Astrocyte (in vitro differentiated cells and primary cell): ENCODE results near the gene RBM23. TPM values are rescaled to one million over a fixed set of nuclear protein-coding genes. Genes with fewer than 3 reads are reported as not detected.

Experiments used
- DNase-seq: peaks from one replicate; pipeline ENCODE4 v3.0.0-alpha.2; 2010; ENCODE audit warnings: low read depth
- FAIRE-seq: peaks from 2 replicates; lab custom pipeline; 2011; peaks lifted over from hg19 to GRCh38; lab: Jason Lieb, UNC
- H2AFZ ChIP-seq: 2 replicates; pipeline ENCODE4 v1.6.0; 2012; ENCODE audit warnings: low read depth, low read length, inconsistent platforms
- H3K27ac ChIP-seq: 2 replicates; pipeline ENCODE4 v1.5.1; 2011; ENCODE audit warnings: low read depth, low read length, inconsistent platforms
- H3K27me3 ChIP-seq: 2 replicates; pipeline ENCODE4 v1.6.0; 2011; ENCODE audit warnings: low read length, inconsistent platforms; ENCODE audit not compliant: insufficient read depth
- H3K36me3 ChIP-seq: 2 replicates; pipeline ENCODE4 v1.5.1; 2011; ENCODE audit warnings: low read length, inconsistent platforms; ENCODE audit not compliant: insufficient read depth
- H3K4me1 ChIP-seq: 2 replicates; pipeline ENCODE4 v1.5.1; 2011; ENCODE audit warnings: low read length, inconsistent platforms; ENCODE audit not compliant: insufficient read depth
- H3K4me2 ChIP-seq: 2 replicates; pipeline ENCODE4 v1.6.0; 2012; ENCODE audit warnings: low read length, inconsistent platforms
- H3K4me3 ChIP-seq: 2 replicates; pipeline ENCODE4 v1.5.1; 2011; ENCODE audit warnings: low read depth, mild to moderate bottlenecking, low read length, inconsistent platforms; ENCODE audit not compliant: insufficient read depth
- H3K79me2 ChIP-seq: 2 replicates; pipeline ENCODE4 v1.6.0; 2012; ENCODE audit warnings: mild to moderate bottlenecking, low read length, inconsistent platforms; ENCODE audit not compliant: insufficient read depth
- H3K9ac ChIP-seq: 2 replicates; pipeline ENCODE4 v1.6.0; 2012; ENCODE audit warnings: mild to moderate bottlenecking, low read length, inconsistent platforms
- H3K9me3 ChIP-seq: 2 replicates; pipeline ENCODE4 v1.5.1; 2012; ENCODE audit warnings: low read depth, mild to moderate bottlenecking, low read length, inconsistent platforms; ENCODE audit not compliant: insufficient read depth
- H4K20me1 ChIP-seq: 2 replicates; pipeline ENCODE4 v1.6.0; 2012; ENCODE audit warnings: low read length, inconsistent platforms; ENCODE audit not compliant: insufficient read depth
- H3K27ac Mint-ChIP-seq: one replicate; pipeline ENCODE4 v1.8.0; 2021; ENCODE audit warnings: mild to moderate bottlenecking, mixed read lengths; ENCODE audit not compliant: unreplicated experiment
- H3K27me3 Mint-ChIP-seq: one replicate; pipeline ENCODE4 v1.8.0; 2021; ENCODE audit warnings: low read depth, mixed read lengths; ENCODE audit not compliant: unreplicated experiment
- H3K36me3 Mint-ChIP-seq: one replicate; pipeline ENCODE4 v1.8.0; 2021; ENCODE audit warnings: low read depth, mixed read lengths; ENCODE audit not compliant: unreplicated experiment
- H3K4me1 Mint-ChIP-seq: one replicate; pipeline ENCODE4 v1.8.0; 2021; ENCODE audit warnings: low read depth, mixed read lengths; ENCODE audit not compliant: unreplicated experiment
- H3K4me3 Mint-ChIP-seq: one replicate; pipeline ENCODE4 v1.8.0; 2021; ENCODE audit warnings: mild to moderate bottlenecking, moderate library complexity, mixed read lengths; ENCODE audit not compliant: unreplicated experiment
- H3K9me3 Mint-ChIP-seq: one replicate; pipeline ENCODE4 v1.8.0; 2021; ENCODE audit warnings: mild to moderate bottlenecking, mixed read lengths; ENCODE audit not compliant: unreplicated experiment
- CTCF ChIP-seq: IDR thresholded peaks from 2 replicates; pipeline ENCODE4 v1.5.1; 2011; ENCODE audit warnings: low read depth, mild to moderate bottlenecking, inconsistent platforms, low read length, moderate library complexity; ENCODE audit not compliant: insufficient read depth
- EZH2 ChIP-seq: IDR thresholded peaks from 2 replicates; pipeline ENCODE4 v1.6.1; 2012; ENCODE audit warnings: mild to moderate bottlenecking, low read length, inconsistent platforms; ENCODE audit not compliant: insufficient read depth
- total RNA-seq: library from RNA; stranded (reverse); gene quantifications from 2 replicates; pipeline ENCODE4 v1.2.1, GENCODE V29; 2021

RBM23 gene
- total RNA-seq, 1 donor from 2014 or later, result 49.3 TPM

DNA sequence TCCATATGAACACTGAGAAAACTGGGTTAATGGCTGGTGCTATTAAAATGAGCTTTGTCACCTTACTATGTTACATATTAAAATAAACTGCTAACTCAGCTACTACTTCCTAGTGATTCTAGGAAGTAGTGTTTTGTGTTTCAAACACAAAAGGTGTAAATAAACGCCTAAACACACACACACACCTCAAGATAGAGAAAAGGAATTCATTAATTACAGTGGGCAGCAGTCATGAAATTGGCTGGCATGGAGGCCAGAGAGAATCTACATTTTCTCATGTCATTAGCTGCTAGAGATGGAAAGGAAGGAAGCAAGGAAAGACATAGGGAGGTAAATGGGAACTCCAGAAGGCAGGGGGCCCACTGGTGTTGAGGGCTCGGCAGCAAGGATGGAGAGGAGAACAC, 11.0 kb upstream of the RBM23 start:
- H3K27ac ChIP-seq, result peak overlapping the region; percentile 55

DNA sequence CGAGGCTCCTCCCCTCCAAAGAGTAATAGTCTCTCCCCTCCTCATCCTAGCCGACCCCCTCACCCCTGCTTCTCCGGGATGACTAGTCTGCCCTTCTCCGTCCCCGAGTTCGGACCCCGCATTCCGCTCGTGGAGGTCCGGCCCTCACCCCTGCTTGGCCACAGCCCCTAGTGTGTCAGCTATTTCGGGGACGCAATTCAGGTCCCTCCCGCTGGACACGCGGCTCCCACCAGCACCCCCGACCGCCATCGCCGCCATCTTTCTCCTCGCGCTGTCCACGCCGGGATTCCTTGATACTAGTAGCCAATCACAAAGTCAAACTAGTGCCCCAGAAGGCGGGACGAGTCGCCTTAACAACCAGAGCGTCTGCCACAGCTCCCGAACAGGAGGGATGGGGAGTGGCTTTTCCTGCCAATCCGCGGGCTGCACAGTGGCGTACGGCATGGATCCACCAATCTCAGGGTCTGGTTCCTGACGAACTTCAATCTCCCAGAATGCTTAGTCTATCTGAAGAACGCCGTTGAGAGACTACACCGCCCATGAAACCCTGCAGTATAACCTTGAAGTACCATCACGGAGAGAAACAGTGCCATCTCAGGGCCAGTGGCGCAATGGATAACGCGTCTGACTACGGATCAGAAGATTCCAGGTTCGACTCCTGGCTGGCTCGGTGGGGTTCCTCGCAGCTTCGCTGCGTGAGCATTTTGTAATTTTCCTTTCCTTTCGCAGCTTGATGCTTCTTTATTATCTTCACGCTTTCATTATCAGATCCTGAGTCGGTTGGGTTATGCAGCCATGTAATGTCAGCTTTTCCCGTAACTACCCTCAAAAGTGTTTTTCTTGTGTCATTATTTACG, 10.4 kb upstream of the RBM23 start, which contains the start of gene PRMT5:
Gene PRMT5, minus strand, starts transcription at position 273 of the 857 bp plus-strand sequence. Its CDS starts 15 bp downstream, at position 258.
- DNase-seq (peak; percentile 99), FAIRE-seq (peak; percentile 43)
- no peak within 1 kb of the TSS for H3K27ac Mint-ChIP-seq
- peak within 1 kb of the TSS; percentile 99 for H3K4me2 ChIP-seq
- no peaks in the 10 kb centered on the region for H3K9me3 ChIP-seq
- TF ChIP-seq CTCF (no peak), EZH2 (no peak)
- H3K4me1 Mint-ChIP-seq, result peaks cover 5% of the 10 kb centered on the region
- H2AFZ ChIP-seq, result peak within 1 kb of the TSS; percentile 90
- H3K4me3 Mint-ChIP-seq, result no peak within 1 kb of the TSS
- H3K79me2 ChIP-seq, result peaks cover 30% of the 10 kb centered on the region
- H3K4me1 ChIP-seq, result peaks cover 16% of the 10 kb centered on the region
- no peaks in the 10 kb centered on the region for H3K27me3 Mint-ChIP-seq
- peak within 1 kb of the TSS; percentile 90 for H3K27ac ChIP-seq
- peaks cover 11% of the 10 kb centered on the region for H3K36me3 Mint-ChIP-seq
- H3K4me3 ChIP-seq, result peak within 1 kb of the TSS; percentile 93
- H3K9ac ChIP-seq, result peak within 1 kb of the TSS; percentile 96
- no peaks in the 10 kb centered on the region for H3K27me3 ChIP-seq
- H3K9me3 Mint-ChIP-seq, result no peaks in the 10 kb centered on the region
- H3K36me3 ChIP-seq, result peaks cover 14% of the 10 kb centered on the region
- H4K20me1 ChIP-seq, result peaks cover 3% of the 10 kb centered on the region

More for the DNA sequence above, 11.0 kb upstream of the RBM23 start:
- Mint-ChIP-seq H3K27ac (no peak overlapping the region), H3K36me3 (peaks cover 5% of the 10 kb centered on the region), H3K4me1 (peaks cover 5% of the 10 kb centered on the region), H3K4me3 (no peak overlapping the region), H3K9me3 (no peaks in the 10 kb centered on the region), H3K27me3 (no peaks in the 10 kb centered on the region)
- peaks cover 30% of the 10 kb centered on the region for H3K79me2 ChIP-seq
- peak overlapping the region; percentile 81 for H3K4me2 ChIP-seq
- H2AFZ ChIP-seq, result peak overlapping the region; percentile 79
- TF ChIP-seq EZH2 (no peak), CTCF (no peak)
- peaks cover 8% of the 10 kb centered on the region for H3K36me3 ChIP-seq
- no peaks in the 10 kb centered on the region for H3K9me3 ChIP-seq
- DNase-seq (no peak), FAIRE-seq (no peak)
- no peaks in the 10 kb centered on the region for H3K27me3 ChIP-seq
- peak overlapping the region; percentile 48 for H3K4me3 ChIP-seq
- H3K9ac ChIP-seq, result peak overlapping the region; percentile 69
- H4K20me1 ChIP-seq, result peaks cover 3% of the 10 kb centered on the region
- peaks cover 16% of the 10 kb centered on the region for H3K4me1 ChIP-seq
